ENCODE measurements around the gene DOCK3.
"Not testable (repeated sequence)": the region's sequence is repeated elsewhere in the genome, so short reads cannot be mapped to it uniquely, and the experiment has no call there.

Gene DOCK3

GRCh38 chr3:50883755-50884154 is 209.0 kb downstream of the DOCK3 start:
- DNase-seq (ENCODE audit: low read depth) = no peak

DNA sequence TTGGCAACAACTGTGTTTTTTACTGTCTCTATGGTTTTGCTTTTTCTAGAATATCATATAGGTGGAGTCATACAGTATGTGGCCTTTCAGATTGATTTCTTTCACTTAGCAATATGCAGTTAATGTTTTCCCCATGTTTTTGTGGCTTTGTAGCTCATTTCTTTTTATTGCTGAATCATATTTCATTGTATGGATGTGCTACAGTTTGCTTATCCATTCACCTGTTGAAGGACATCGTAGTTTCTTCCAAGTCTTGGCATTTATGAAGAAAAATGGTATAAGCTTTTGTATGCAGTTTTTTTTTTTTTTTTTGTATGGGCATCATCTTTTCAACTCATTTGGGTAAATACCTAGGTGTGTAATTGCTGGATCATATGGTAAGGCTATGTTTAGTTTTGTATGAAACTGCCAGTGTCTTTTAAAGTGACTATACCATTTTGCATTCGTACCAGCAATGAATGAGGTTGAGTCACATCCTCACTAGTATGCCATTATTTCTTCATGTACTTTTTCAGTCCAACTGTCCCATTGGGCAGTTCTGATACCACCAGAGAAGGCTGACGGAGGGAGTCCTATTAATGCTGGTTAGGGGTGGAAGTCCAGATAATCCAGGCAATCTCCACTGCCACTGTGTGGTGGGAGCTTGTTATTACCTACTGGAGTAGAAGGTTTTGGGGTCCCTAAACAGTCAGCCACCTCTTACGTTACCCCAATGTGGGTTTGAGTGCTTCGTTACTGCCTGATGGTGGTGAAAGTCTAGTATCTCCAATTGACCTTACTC is 210.5 kb downstream of the DOCK3 start:
- DNase-seq (ENCODE audit: low read depth) = no peak

- DNase-seq (ENCODE audit: low read depth) = no peak
These were observed 216.1 kb downstream of the DOCK3 start for GRCh38 chr3:50890688-50891344.

DNA sequence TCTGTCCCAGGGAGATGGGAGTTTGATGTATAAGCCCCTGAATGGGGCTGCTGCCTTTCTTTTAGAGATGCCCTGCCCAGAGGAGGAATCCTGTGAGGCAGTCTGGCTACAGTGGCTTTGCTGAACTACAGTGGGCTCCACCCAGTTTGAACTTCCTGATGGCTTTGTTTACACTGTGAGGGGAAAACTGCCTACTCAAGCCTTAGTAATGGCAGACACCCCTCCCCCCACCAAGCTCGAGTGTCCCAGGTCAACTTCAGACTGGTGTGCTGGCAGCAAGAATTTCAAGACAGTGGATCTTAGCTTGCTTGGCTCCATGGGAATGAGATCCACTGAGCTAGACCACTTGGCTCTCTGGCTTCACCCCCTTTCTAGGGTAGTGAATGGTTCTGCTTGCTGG is 226.4 kb downstream of the DOCK3 start:
- not testable (repeated sequence) for DNase-seq (ENCODE audit: low read depth)

DNA sequence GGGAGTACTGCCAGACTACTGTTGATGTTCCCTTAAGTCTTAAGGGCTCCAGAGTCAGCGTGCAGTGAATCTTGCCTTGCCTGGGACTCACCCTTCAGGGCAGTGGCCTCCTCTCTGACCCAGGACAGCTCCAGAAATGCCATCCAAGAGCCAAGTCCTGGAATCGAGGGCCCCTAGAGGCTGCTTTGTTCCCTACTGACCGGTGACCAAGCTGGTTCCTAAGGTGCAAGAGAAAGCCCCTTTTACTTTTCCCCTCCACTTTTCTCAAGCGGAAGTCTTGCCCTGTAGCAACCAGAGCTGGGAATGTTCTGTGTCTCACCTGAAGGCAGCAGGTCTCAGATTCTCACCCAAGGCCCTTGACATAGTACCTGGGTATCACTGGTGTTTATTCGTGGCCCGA is 238.0 kb downstream of the DOCK3 start:
- DNase-seq (ENCODE audit: low read depth) = no peak

GRCh38 chr3:50913260-50913659 is 238.5 kb downstream of the DOCK3 start:
- DNase-seq (ENCODE audit: low read depth) = no peak

GRCh38 chr3:50922071-50922470 is 247.3 kb downstream of the DOCK3 start:
- not testable (repeated sequence) for DNase-seq (ENCODE audit: low read depth)

- DNase-seq (ENCODE audit: low read depth) = no peak
These were observed 249.2 kb downstream of the DOCK3 start for GRCh38 chr3:50923955-50924354.

DNA sequence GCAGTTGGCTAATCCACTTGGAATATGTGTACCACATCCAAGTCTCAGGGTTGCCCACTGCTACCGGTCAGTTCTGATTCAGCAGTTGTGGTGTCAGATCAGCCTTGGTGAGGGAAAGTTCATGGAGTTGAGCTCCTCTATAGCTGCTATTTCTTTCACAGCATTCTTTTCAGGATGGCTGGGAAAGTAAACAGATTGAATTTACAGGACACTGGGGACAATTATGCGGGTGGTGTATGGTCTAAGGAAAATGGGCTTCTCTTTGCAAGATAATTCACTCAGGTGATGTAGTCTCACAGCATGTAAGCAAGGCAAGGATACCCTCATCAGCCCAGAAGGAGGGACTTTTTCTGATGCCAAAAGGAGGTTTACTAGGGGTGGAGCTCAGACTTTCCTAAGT is 249.9 kb downstream of the DOCK3 start:
- no peak for DNase-seq (ENCODE audit: low read depth)

GRCh38 chr3:50926868-50927267 is 252.1 kb downstream of the DOCK3 start:
- DNase-seq (ENCODE audit: low read depth) = no peak

DNA sequence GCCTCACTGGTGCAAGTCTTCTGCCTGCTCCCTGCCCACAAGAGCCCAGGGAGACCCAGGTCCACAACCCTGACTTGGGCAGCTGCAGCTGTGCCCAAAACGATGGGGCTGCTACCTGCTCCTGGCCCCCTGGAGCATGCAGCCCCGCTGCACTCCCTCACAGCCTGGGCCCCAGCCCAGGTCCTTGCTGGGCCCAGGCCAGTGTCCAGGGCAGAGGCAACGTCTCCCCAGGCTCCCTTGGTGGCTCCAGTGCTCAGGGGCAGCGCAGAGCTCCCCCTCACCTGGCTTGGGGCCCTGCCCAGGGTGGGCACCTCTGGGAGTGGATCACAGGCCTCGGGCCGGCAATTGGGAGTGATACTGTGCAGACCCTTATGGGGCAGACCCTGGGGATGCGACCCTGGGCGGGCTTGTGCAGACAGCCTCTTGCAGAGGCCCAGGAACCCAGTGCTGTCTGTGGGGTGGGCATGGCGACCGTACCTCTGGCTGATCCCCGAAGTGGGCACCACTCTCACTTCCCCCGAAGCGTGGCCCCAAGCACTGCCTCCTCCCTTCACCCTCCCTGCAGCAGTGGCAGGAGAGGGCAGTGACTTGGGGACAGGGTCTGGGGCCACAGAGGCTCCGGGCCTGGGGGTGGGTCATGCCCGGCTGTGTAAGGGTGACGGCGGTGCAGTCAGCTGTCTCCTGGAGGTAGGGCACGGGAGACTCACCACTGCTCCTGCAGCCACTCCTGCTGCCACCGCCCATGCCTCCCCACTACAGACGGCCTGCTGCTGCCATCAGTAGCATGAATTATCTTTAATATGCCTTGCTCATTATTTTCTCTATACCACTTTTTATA is 255.9 kb downstream of the DOCK3 start:
- no peak for DNase-seq (ENCODE audit: low read depth)

GRCh38 chr3:50932918-50933317 is 258.2 kb downstream of the DOCK3 start:
- not testable (repeated sequence) for DNase-seq (ENCODE audit: low read depth)

- DNase-seq (ENCODE audit: low read depth) = no peak
These were observed 261.7 kb downstream of the DOCK3 start for GRCh38 chr3:50936389-50936788.

- DNase-seq (ENCODE audit: low read depth) = no peak
These were observed 272.7 kb downstream of the DOCK3 start for GRCh38 chr3:50947419-50947818.

- no peak for DNase-seq (ENCODE audit: low read depth)
These were observed 275.9 kb downstream of the DOCK3 start for GRCh38 chr3:50950591-50950990.

GRCh38 chr3:50953825-50954414 is 279.2 kb downstream of the DOCK3 start:
- no peak for DNase-seq (ENCODE audit: low read depth)

- DNase-seq (ENCODE audit: low read depth) = no peak
These were observed 286.7 kb downstream of the DOCK3 start for GRCh38 chr3:50961386-50961785.

DNA sequence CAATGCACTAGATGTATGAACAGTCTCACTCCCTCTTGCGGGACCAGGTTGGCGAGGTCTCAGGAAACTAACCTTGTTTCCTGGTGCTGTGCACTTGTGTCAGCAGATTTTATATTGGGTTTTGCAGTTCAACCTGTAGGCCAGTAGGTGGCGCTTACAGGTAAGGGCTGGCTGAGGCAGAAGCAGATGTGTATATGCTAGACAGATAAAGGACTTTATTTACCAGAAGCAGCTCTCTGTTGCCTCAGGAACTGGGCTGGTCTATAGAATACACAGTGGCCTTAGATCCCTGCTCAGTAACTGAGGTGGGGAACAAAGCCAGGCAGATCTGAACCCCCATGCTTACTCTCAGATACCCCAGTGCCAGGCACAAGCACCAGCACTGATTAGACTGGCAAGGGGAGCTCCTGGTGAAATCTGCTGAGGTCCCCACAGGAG is 296.8 kb downstream of the DOCK3 start:
- peak; percentile 6 for DNase-seq (ENCODE audit: low read depth)

- DNase-seq (ENCODE audit: low read depth) = no peak
These were observed 297.3 kb downstream of the DOCK3 start for GRCh38 chr3:50972029-50972428.

DNA sequence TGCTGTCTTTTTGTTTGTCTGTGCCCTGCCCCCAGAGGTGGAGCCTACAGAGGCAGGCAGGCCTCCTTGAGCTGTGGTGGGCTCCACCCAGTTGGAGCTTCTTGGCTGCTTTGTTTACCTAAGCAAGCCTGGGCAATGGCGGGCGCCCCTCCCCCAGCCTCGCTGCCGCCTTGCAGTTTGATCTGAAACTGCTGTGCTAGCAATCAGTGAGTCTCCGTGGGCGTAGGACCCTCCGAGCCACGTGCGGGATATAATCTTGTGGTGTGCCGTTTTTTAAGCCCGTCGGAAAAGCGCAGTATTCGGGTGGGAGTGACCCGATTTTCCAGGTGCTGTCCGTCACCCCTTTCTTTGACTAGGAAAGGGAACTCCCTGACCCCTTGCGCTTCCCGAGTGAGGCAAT is 303.9 kb downstream of the DOCK3 start:
- DNase-seq (ENCODE audit: low read depth) = not testable (repeated sequence)

DNA sequence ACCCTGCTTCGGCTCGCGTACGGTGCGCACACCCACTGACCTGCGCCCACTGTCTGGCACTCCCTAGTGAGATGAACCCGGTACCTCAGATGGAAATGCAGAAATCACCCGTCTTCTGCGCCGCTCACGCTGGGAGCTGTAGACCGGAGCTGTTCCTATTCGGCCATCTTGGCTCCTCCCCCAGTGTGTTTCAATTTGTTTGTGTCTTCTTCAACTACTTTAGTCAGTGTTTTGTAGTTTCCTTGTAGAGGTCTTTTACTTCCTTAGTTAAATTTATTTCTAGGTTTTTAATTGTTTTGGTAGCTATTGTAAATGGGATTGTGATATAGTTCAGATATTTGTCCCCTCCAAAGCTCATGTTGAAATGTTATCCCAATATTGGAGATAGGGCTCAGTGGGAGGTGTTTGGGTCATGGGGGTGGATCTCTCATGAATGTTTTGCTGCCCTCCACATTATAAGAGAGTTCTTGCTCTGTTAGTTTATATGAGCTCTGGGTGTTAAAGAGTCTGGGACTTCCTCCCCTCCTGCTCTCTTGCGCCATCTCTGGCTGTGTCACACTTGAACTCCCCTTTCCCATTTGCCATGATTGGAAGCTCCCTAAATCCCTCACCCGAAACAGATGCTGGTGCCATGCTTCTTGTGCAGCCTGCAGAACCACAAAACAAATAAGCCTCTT is 304.4 kb downstream of the DOCK3 start:
- DNase-seq (ENCODE audit: low read depth) = no peak

Data from GM04504 (cell line).